Activated CD4-positive, alpha-beta memory T cell treated with anti-CD3 and anti-CD28 coated beads for 36 hours (primary cell): ENCODE data around the gene CX3CR1. TPM values are rescaled to one million over a fixed set of nuclear protein-coding genes. Genes with fewer than 3 reads are reported as not detected.

Experiments used
- CTCF ChIA-PET: fragments of 350-600 bp; sonication (Branson Sonifier 250); formaldehyde crosslinking; loops from one replicate; lab custom pipeline; 2021; ENCODE audit warnings: antibody characterized with exemption, inconsistent platforms; lab: Charles Lee
- POLR2A ChIA-PET: fragments of 350-600 bp; sonication (Branson Sonifier 250); formaldehyde crosslinking; loops from one replicate; lab custom pipeline; 2021; ENCODE audit warnings: antibody characterized with exemption; lab: Charles Lee
- DNase-seq: peaks from one replicate; pipeline ENCODE4 v3.0.0-alpha.2; 2020
- H3K27ac Mint-ChIP-seq: one replicate; pipeline ENCODE4 v1.8.0; 2021; ENCODE audit warnings: mixed read lengths
- H3K27me3 Mint-ChIP-seq: one replicate; pipeline ENCODE4 v1.8.0; 2021; ENCODE audit warnings: mixed read lengths
- H3K36me3 Mint-ChIP-seq: one replicate; pipeline ENCODE4 v1.8.0; 2021; ENCODE audit warnings: mixed read lengths
- H3K4me1 Mint-ChIP-seq: one replicate; pipeline ENCODE4 v1.8.0; 2021; ENCODE audit warnings: low read depth, mixed read lengths
- H3K4me3 Mint-ChIP-seq: one replicate; pipeline ENCODE4 v1.8.0; 2021; ENCODE audit warnings: mild to moderate bottlenecking, mixed read lengths
- H3K9me3 Mint-ChIP-seq: one replicate; pipeline ENCODE4 v1.8.0; 2021; ENCODE audit warnings: mixed read lengths
- intact Hi-C: fragments of 100-400 bp; cut with micrococcal nuclease; formaldehyde crosslinking; loops from one replicate; pipeline ENCODE4 v1.15.1; 2023
- total RNA-seq, 2 experiments: library from RNA; stranded (reverse); gene quantifications; one replicate each; pipeline ENCODE4 v1.2.3, GENCODE V29; 2021

The CX3CR1 gene
- total RNA-seq, 2 experiments from 2014 or later: 0.07 to 0.21 TPM

DNA sequence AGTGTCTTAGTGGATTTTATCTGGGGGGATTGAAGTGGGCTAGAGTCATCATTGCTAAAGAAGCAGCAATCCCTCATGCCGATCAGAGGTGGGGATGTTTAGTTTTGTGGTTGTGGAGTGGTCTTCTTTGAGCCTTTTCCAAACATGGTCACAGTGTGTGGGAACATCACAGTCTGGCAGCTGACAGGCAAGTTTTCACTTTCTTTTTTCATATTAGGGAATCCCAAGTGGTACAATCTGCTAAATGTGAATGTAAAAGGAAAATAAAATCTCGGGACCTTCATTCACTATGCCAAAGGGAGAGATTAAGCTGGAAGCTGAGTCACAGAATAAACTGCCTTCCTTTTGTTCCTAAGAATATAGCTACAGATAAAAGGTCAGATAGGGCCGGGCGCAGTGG, 10.4 kb upstream of the CX3CR1 start:
- DNase-seq: no peak
- Mint-ChIP-seq H3K36me3 (no peaks in the 10 kb centered on the region), H3K4me1 (peaks cover 25% of the 10 kb centered on the region), H3K27me3 (no peaks in the 10 kb centered on the region), H3K4me3 (no peak overlapping the region), H3K9me3 (no peaks in the 10 kb centered on the region), H3K27ac (no peak overlapping the region)
- ChIA-PET CTCF (interaction anchor here (1.0 to 12.4 kb wide), 19 partner anchors 20 to 290 kb away, joined by 3 to 587 read pairs (median 15); partner anchors contain the start of genes GORASP1, RPSA, TTC21A and XIRP1), POLR2A (no interaction called here)
- intact Hi-C loops: no loop called here

DNA sequence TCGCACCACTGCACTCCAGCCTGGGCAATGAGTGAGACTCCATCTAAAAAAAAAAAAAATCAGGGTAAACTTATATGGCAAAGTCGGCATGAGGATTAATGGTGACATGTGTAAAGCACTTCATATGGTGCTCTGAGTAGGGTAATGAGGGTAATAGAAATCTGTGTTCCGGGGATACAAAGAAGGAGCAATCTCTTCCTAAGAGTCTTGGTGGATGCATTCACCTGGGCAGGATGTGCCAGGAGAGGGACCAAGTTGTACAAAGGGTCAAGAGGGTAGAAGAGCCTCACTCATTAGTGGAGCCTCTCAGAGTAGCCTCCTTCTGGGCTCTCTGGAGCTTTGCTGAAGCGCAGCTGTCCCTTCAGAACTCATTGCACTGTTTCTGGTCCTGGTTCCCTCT, 9.3 kb upstream of the CX3CR1 start:
- Mint-ChIP-seq H3K4me3 (no peak overlapping the region), H3K4me1 (peaks cover 24% of the 10 kb centered on the region), H3K36me3 (no peaks in the 10 kb centered on the region), H3K27me3 (no peaks in the 10 kb centered on the region), H3K9me3 (no peaks in the 10 kb centered on the region), H3K27ac (no peak overlapping the region)
- DNase-seq: no peak
- intact Hi-C loops: no loop called here
- CTCF ChIA-PET: interaction anchor here (0.7 to 12.4 kb wide), 62 partner anchors 7 to 450 kb away, joined by 3 to 587 read pairs (median 7); partner anchors contain the start of genes CX3CR1, GORASP1, TTC21A and XIRP1
- POLR2A ChIA-PET: interaction anchor here (1.1 to 1.6 kb wide), 2 partner anchors 99 to 109 kb away, joined by 3 to 9 read pairs; no protein-coding TSS in a partner anchor

DNA sequence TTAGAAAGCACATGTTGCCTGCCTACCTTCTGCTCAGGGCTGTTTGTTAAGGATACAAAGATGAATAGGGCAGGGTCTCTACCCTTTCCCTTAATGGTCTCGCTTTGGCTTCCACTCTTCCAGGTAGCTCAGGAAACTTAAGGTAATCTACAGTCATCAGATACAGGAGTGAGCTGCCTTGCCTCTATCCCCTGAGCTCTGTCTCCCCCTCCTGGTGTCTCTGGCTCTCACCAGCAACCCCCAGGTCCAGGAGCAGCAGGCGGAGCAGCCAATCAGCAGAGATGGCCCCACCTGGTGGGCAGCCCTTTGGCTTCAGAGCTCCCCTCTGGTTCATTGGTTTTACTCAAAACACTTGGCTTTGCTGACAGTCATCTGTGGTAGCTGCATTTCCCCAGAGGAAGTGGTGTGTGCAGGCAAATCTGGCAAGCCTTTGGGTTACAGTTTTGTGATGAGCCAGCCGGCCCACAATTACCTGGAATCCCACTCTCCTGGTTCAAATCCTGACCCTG, 8.5 kb upstream of the CX3CR1 start:
- Mint-ChIP-seq H3K4me3 (no peak overlapping the region), H3K4me1 (peaks cover 24% of the 10 kb centered on the region), H3K9me3 (no peaks in the 10 kb centered on the region), H3K36me3 (no peaks in the 10 kb centered on the region), H3K27me3 (no peaks in the 10 kb centered on the region), H3K27ac (peak overlapping the region; percentile 13)
- intact Hi-C loops: loop anchor here (1.0 kb wide), 6 partner anchors 80 to 288 kb away; no protein-coding TSS in a partner anchor
- peak; percentile 91 for DNase-seq
- ChIA-PET POLR2A (interaction anchor here (0.6 to 1.6 kb wide), 4 partner anchors 18 to 179 kb away, joined by 3 to 9 read pairs (median 3); no protein-coding TSS in a partner anchor), CTCF (interaction anchor here (0.6 to 12.4 kb wide), 73 partner anchors 8 to 943 kb away, joined by 3 to 587 read pairs (median 6); partner anchors contain the start of genes CX3CR1, GORASP1, RPSA and TTC21A)

GRCh38 chr3:39287216-39288164, 7.7 kb upstream of the CX3CR1 start:
- Mint-ChIP-seq H3K36me3 (no peaks in the 10 kb centered on the region), H3K4me1 (peaks cover 24% of the 10 kb centered on the region), H3K27me3 (no peaks in the 10 kb centered on the region), H3K4me3 (no peak overlapping the region), H3K9me3 (no peaks in the 10 kb centered on the region), H3K27ac (no peak overlapping the region)
- ChIA-PET POLR2A (interaction anchor here (0.6 to 1.6 kb wide), 4 partner anchors 17 to 179 kb away, joined by 3 to 9 read pairs (median 3); no protein-coding TSS in a partner anchor), CTCF (interaction anchor here (0.6 to 12.4 kb wide), 68 partner anchors 9 to 942 kb away, joined by 3 to 587 read pairs (median 6); partner anchors contain the start of genes CX3CR1, GORASP1, RPSA and TTC21A)
- intact Hi-C loops: loop anchor here (1.0 kb wide), 6 partner anchors 79 to 287 kb away; no protein-coding TSS in a partner anchor
- no peak for DNase-seq

DNA sequence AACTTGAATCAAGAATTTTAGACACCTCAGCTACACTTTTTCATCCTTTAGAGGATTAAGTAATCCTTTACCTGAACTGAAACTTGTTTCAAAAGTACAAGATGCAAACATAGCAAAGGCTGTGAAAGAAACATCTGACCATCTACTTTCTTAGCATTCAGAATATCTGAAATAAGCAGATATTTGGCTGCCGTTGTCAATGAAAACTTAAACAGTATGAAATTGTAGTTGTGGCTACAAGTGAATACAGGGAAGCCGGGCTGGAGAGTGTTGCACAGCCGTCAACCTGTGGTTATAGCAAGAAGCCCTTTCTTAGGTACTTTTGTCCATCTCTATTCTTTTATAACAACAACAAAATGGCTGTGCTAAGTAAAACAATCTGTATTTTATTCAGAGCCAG, 6.9 kb upstream of the CX3CR1 start:
- Mint-ChIP-seq H3K27ac (no peak overlapping the region), H3K36me3 (no peaks in the 10 kb centered on the region), H3K9me3 (no peaks in the 10 kb centered on the region), H3K27me3 (no peaks in the 10 kb centered on the region), H3K4me3 (no peak overlapping the region), H3K4me1 (peaks cover 22% of the 10 kb centered on the region)
- ChIA-PET CTCF (interaction anchor here (0.6 to 12.4 kb wide), 9 partner anchors 9 to 287 kb away, joined by 3 to 587 read pairs (median 52); partner anchors contain the start of genes CX3CR1 and XIRP1), POLR2A (no interaction called here)
- intact Hi-C loops: no loop called here
- DNase-seq: no peak

GRCh38 chr3:39285332-39285731, 5.5 kb upstream of the CX3CR1 start:
- Mint-ChIP-seq H3K36me3 (no peaks in the 10 kb centered on the region), H3K27ac (no peak overlapping the region), H3K27me3 (no peaks in the 10 kb centered on the region), H3K4me1 (peaks cover 21% of the 10 kb centered on the region), H3K9me3 (no peaks in the 10 kb centered on the region), H3K4me3 (no peak overlapping the region)
- no peak for DNase-seq
- intact Hi-C loops: no loop called here
- POLR2A ChIA-PET: no interaction called here
- CTCF ChIA-PET: interaction anchor here (1.1 to 12.4 kb wide), 3 partner anchors 95 to 285 kb away, joined by 3 to 587 read pairs (median 4); partner anchors contain the start of gene XIRP1

DNA sequence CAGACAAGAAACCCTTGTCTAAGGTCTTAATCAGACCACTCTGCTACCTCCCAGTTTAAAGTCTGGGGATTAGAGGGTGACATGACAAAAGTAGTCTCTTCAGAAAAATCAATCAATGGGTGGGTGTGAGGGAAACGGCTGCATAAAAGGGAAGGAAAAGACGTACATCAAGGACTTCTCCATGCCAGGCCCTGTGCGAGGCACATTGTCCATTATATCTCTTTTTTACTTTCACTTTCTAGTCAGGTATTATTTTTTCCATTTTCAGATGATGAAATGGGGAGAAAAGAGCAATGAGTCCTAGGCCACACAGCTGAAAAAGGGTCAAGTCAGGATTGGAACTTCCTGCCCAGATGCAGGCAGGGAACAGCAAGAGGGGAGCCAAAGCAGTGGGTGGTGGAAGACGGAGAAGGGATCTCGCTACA, 4.6 kb upstream of the CX3CR1 start:
- CTCF ChIA-PET: interaction anchor here (12.4 kb wide), 1 partner anchor 94 kb away, joined by 587 read pairs; the partner anchor contains the start of gene XIRP1
- Mint-ChIP-seq H3K4me1 (peaks cover 16% of the 10 kb centered on the region), H3K9me3 (no peaks in the 10 kb centered on the region), H3K27me3 (no peaks in the 10 kb centered on the region), H3K4me3 (no peak overlapping the region), H3K27ac (peak overlapping the region; percentile 31), H3K36me3 (no peaks in the 10 kb centered on the region)
- intact Hi-C loops: no loop called here
- DNase-seq: no peak
- POLR2A ChIA-PET: no interaction called here

GRCh38 chr3:39282057-39282456, 2.2 kb upstream of the CX3CR1 start:
- Mint-ChIP-seq H3K27me3 (no peaks in the 10 kb centered on the region), H3K9me3 (no peaks in the 10 kb centered on the region), H3K4me3 (no peak overlapping the region), H3K4me1 (peaks cover 13% of the 10 kb centered on the region), H3K36me3 (no peaks in the 10 kb centered on the region), H3K27ac (no peak overlapping the region)
- CTCF ChIA-PET: interaction anchor here (0.6 to 2.8 kb wide), 4 partner anchors 10 to 95 kb away, joined by 3 to 10 read pairs (median 6); partner anchors contain the start of gene XIRP1
- no peak for DNase-seq
- POLR2A ChIA-PET: no interaction called here
- intact Hi-C loops: no loop called here

- ChIA-PET POLR2A (no interaction called here), CTCF (interaction anchor here (1.2 to 2.8 kb wide), 3 partner anchors 10 to 92 kb away, joined by 3 to 10 read pairs (median 6); partner anchors contain the start of gene XIRP1)
- no peaks in the 10 kb centered on the region for H3K36me3 Mint-ChIP-seq
- no peak overlapping the region for H3K27ac Mint-ChIP-seq
- H3K9me3 Mint-ChIP-seq: no peaks in the 10 kb centered on the region
- DNase-seq: no peak
- H3K4me1 Mint-ChIP-seq: peaks cover 15% of the 10 kb centered on the region
- no peak overlapping the region for H3K4me3 Mint-ChIP-seq
- no peaks in the 10 kb centered on the region for H3K27me3 Mint-ChIP-seq
- intact Hi-C loops: no loop called here
Observed at GRCh38 chr3:39281533-39281932, 1.7 kb upstream of the CX3CR1 start.

- Mint-ChIP-seq H3K36me3 (no peaks in the 10 kb centered on the region), H3K9me3 (no peaks in the 10 kb centered on the region), H3K27ac (no peak overlapping the region), H3K27me3 (no peaks in the 10 kb centered on the region), H3K4me3 (no peak overlapping the region), H3K4me1 (peaks cover 15% of the 10 kb centered on the region)
- ChIA-PET POLR2A (no interaction called here), CTCF (interaction anchor here (0.8 to 6.2 kb wide), 5 partner anchors 7 to 97 kb away, joined by 3 to 52 read pairs (median 5); no protein-coding TSS in a partner anchor)
- intact Hi-C loops: no loop called here
- DNase-seq: no peak
Observed at GRCh38 chr3:39280571-39280970, 735 bp upstream of the CX3CR1 start.

- Mint-ChIP-seq H3K27ac (no peak overlapping the region), H3K36me3 (no peaks in the 10 kb centered on the region), H3K4me3 (no peak overlapping the region), H3K9me3 (no peaks in the 10 kb centered on the region), H3K4me1 (peaks cover 8% of the 10 kb centered on the region), H3K27me3 (no peaks in the 10 kb centered on the region)
- ChIA-PET POLR2A (interaction anchor here (1.0 kb wide), 1 partner anchor 81 kb away, joined by 3 read pairs; no protein-coding TSS in a partner anchor), CTCF (interaction anchor here (1.1 to 6.2 kb wide), 3 partner anchors 9 to 88 kb away, joined by 3 to 52 read pairs (median 25); no protein-coding TSS in a partner anchor)
- intact Hi-C loops: no loop called here
- DNase-seq: no peak
Observed at GRCh38 chr3:39278616-39278935, 1.3 kb downstream of the CX3CR1 start.
